B cell (primary cell): ENCODE measurements around the gene PTPN7. TPM values are rescaled to one million over a fixed set of nuclear protein-coding genes. Genes with fewer than 3 reads are reported as not detected.

Experiments used
- ATAC-seq: fragments of 200-7000 bp; cut with Tn5 transposase; one replicate; pipeline ENCODE4 v1.10.0; 2021; ENCODE audit warnings: low read depth, mild to moderate bottlenecking, moderate number of reproducible peaks, moderate library complexity
- CTCF ChIA-PET: fragments of 350-600 bp; sonication (Branson Sonifier 250); formaldehyde crosslinking; loops from one replicate; lab custom pipeline; 2021; ENCODE audit warnings: antibody characterized with exemption, inconsistent platforms; lab: Charles Lee
- POLR2A ChIA-PET: fragments of 350-600 bp; sonication (Branson Sonifier 250); formaldehyde crosslinking; loops from one replicate; lab custom pipeline; 2021; ENCODE audit warnings: antibody characterized with exemption; lab: Charles Lee
- DNase-seq: peaks from one replicate; pipeline ENCODE4 v3.0.0; 2013
- H2AFZ ChIP-seq: 2 replicates; pipeline ENCODE4 v1.6.1; 2012; ENCODE audit warnings: mild to moderate bottlenecking, low read depth, low read length; ENCODE audit not compliant: insufficient read depth, poor library complexity, severe bottlenecking
- H3K27ac ChIP-seq, 2 donors: 1 replicate in 1 of 2; 2 replicates in 1 of 2; pipeline ENCODE4 v1.5.1; 2012 to 2013; ENCODE audit warnings: low read length in 2 of 2, mild to moderate bottlenecking in 2 of 2, moderate library complexity in 1 of 2
- H3K27me3 ChIP-seq, 4 experiments: fragments of 200-600 bp in 1 of 4; sonication (generic) in 1 of 4; replicated peaks in 1 of 4; 1 replicate in 2 of 4; 2 replicates in 2 of 4; pipeline versions ENCODE4 v1.6.1 to v1.7.0; 2013 to 2016; ENCODE audit warnings: low read length in 3 of 4, mild to moderate bottlenecking in 2 of 4, mixed read lengths in 1 of 4, moderate library complexity in 1 of 4; ENCODE audit not compliant: insufficient read depth in 4 of 4, control insufficient read depth in 3 of 4; ENCODE audit errors: control extremely low read depth in 1 of 4
- H3K36me3 ChIP-seq, 2 experiments: replicated peaks in 1 of 2; 1 replicate in 1 of 2; 2 replicates in 1 of 2; pipeline versions ENCODE4 v1.6.1 to v1.7.1; 2013; ENCODE audit warnings: low read length in 1 of 2; ENCODE audit not compliant: insufficient read depth in 2 of 2, control insufficient read depth in 1 of 2; ENCODE audit errors: control extremely low read depth in 1 of 2, extremely low read depth in 1 of 2
- H3K4me1 ChIP-seq, 2 donors: fragments of 200-600 bp in 1 of 2; sonication (generic) in 1 of 2; 1 replicate in 1 of 2; 2 replicates in 1 of 2; pipeline versions ENCODE4 v1.5.1 to v1.6.1; 2013 to 2017; ENCODE audit warnings: low read length in 2 of 2; ENCODE audit not compliant: control insufficient read depth in 2 of 2, insufficient read depth in 2 of 2
- H3K4me2 ChIP-seq: replicated peaks from 2 replicates; pipeline ENCODE3; 2012; ENCODE audit warnings: mild to moderate bottlenecking, low read depth, low read length; ENCODE audit not compliant: poor library complexity, severe bottlenecking
- H3K4me3 ChIP-seq, 5 experiments: fragments of 200-600 bp in 1 of 5; sonication (generic) in 1 of 5; 1 replicate in 3 of 5; 2 replicates in 2 of 5; pipeline versions ENCODE4 v1.5.1 to v1.7.0; 2011 to 2016; ENCODE audit warnings: low read length in 4 of 5, mild to moderate bottlenecking in 4 of 5, low read depth in 2 of 5, control low read depth in 1 of 5, moderate library complexity in 1 of 5; ENCODE audit not compliant: insufficient read depth in 1 of 5; ENCODE audit errors: control extremely low read depth in 1 of 5, extremely low read depth in 1 of 5
- H3K79me2 ChIP-seq: fragments of 200-600 bp; sonication (generic); one replicate; pipeline ENCODE4 v1.6.0; 2016; ENCODE audit warnings: low read length; ENCODE audit not compliant: control insufficient read depth, insufficient read depth
- H3K9ac ChIP-seq: fragments of 200-600 bp; sonication (generic); 2 replicates; pipeline ENCODE4 v1.6.1; 2017; ENCODE audit warnings: mild to moderate bottlenecking, low read length, moderate library complexity
- H3K9me3 ChIP-seq, 3 donors: one replicate each; pipeline versions ENCODE4 v1.6.1 to v1.7.1; 2013; ENCODE audit warnings: low read length in 2 of 3; ENCODE audit not compliant: control insufficient read depth in 2 of 3, insufficient read depth in 1 of 3; ENCODE audit errors: control extremely low read depth in 1 of 3
- H4K20me1 ChIP-seq: 2 replicates; pipeline ENCODE4 v1.6.0; 2012; ENCODE audit warnings: mild to moderate bottlenecking, low read length; ENCODE audit not compliant: insufficient read depth, control insufficient read depth, poor library complexity, severe bottlenecking
- H3K27ac Mint-ChIP-seq: one replicate; pipeline ENCODE4 v1.8.0; 2021; ENCODE audit warnings: mixed read lengths
- H3K27me3 Mint-ChIP-seq: one replicate; pipeline ENCODE4 v1.8.0; 2021; ENCODE audit warnings: mixed read lengths
- H3K4me1 Mint-ChIP-seq: one replicate; pipeline ENCODE4 v1.8.0; 2021; ENCODE audit warnings: mixed read lengths
- H3K4me3 Mint-ChIP-seq: one replicate; pipeline ENCODE4 v1.8.0; 2021; ENCODE audit warnings: mixed read lengths
- H3K9me3 Mint-ChIP-seq: one replicate; pipeline ENCODE4 v1.8.0; 2022; ENCODE audit warnings: mixed read lengths; ENCODE audit not compliant: insufficient read depth
- CTCF ChIP-seq: fragments of 200-600 bp; IDR thresholded peaks from one replicate; pipeline ENCODE4 v1.8.0; 2022; ENCODE audit warnings: antibody characterized with exemption, mild to moderate bottlenecking
- EZH2 ChIP-seq: IDR thresholded peaks from 2 replicates; pipeline ENCODE4 v1.6.1; 2012; ENCODE audit warnings: borderline replicate concordance, low read depth, mild to moderate bottlenecking, moderate library complexity, low read length; ENCODE audit not compliant: insufficient read depth, poor library complexity, severe bottlenecking
- WGBS: methylation state at CpG from one replicate; pipeline ENCODE4 v1.1.5; 2013; ENCODE audit warnings: missing lambda C conversion rate; ENCODE audit not compliant: insufficient coverage; 5-methylcytosine and 5-hydroxymethylcytosine counted together
- intact Hi-C: fragments of 100-400 bp; cut with micrococcal nuclease; formaldehyde crosslinking; loops from one replicate; pipeline ENCODE4 v1.10.0; 2022
- polyA plus RNA-seq: library from polyadenylated mRNA; depleted of rRNA; stranded (reverse); fragments of >200 nt; gene quantifications from 2 replicates; pipeline ENCODE4 v1.2.3, GENCODE V29; 2012
- total RNA-seq, 2 donors: library from RNA; stranded (reverse); fragments of 120-200 nt in 1 of 2; gene quantifications; 1 replicate in 1 of 2; 2 replicates in 1 of 2; pipeline versions ENCODE4 v1.2.3 to v1.2.4, GENCODE V29; 2013 to 2022

Gene PTPN7
- total and polyA plus RNA-seq, 2 donors (not counting 1 experiment from before 2014, with no cell fraction given): 16.0 to 37.5 TPM

GRCh38 chr1:202107321-202107761, 53.1 kb downstream of the PTPN7 start:
- Histone ChIP-seq H3K27me3 (no peaks in the 10 kb centered on the region), H3K4me1 (no peaks in the 10 kb centered on the region), H3K9ac (no peak overlapping the region), H3K79me2 (no peaks in the 10 kb centered on the region), H4K20me1 (no peaks in the 10 kb centered on the region), H3K4me3 (no peak overlapping the region), H3K9me3 (no peaks in the 10 kb centered on the region), H3K36me3 (no peaks in the 10 kb centered on the region), H3K4me2 (no peak overlapping the region), H2AFZ (no peak overlapping the region), H3K27ac (no peak overlapping the region)
- H3K27ac Mint-ChIP-seq: no peak overlapping the region
- H3K9me3 Mint-ChIP-seq: no peaks in the 10 kb centered on the region
- DNase-seq: no peak
- H3K4me3 Mint-ChIP-seq: no peak overlapping the region
- TF ChIP-seq EZH2 (no peak), CTCF (no peak)
- WGBS: 81% methylated on average over 4 of the region's 5 CpGs
- no peaks in the 10 kb centered on the region for H3K4me1 Mint-ChIP-seq
- intact Hi-C loops: no loop called here
- no peak for ATAC-seq
- ChIA-PET CTCF (interaction anchor here (1.7 kb wide), 1 partner anchor 28 kb away, joined by 4 read pairs; no protein-coding TSS in a partner anchor), POLR2A (no interaction called here)
- H3K27me3 Mint-ChIP-seq: peaks cover 6% of the 10 kb centered on the region

- POLR2A ChIA-PET: no interaction called here
- no peaks in the 10 kb centered on the region for H3K4me1 Mint-ChIP-seq
Observed at GRCh38 chr1:202106340-202107254, 53.8 kb downstream of the PTPN7 start.

More at GRCh38 chr1:202106340-202107254, 53.8 kb downstream of the PTPN7 start:
- Histone ChIP-seq H3K4me1 (no peaks in the 10 kb centered on the region), H3K27ac (no peak overlapping the region), H3K4me2 (no peak overlapping the region), H3K36me3 (no peaks in the 10 kb centered on the region), H3K27me3 (no peaks in the 10 kb centered on the region), H3K9me3 (no peaks in the 10 kb centered on the region), H3K9ac (no peak overlapping the region), H2AFZ (no peak overlapping the region), H3K4me3 (no peak overlapping the region), H3K79me2 (no peaks in the 10 kb centered on the region), H4K20me1 (no peaks in the 10 kb centered on the region)
- Mint-ChIP-seq H3K4me3 (no peak overlapping the region), H3K9me3 (no peaks in the 10 kb centered on the region), H3K27me3 (peaks cover 6% of the 10 kb centered on the region), H3K27ac (no peak overlapping the region)
- intact Hi-C loops: no loop called here
- ATAC-seq (no peak), DNase-seq (no peak)
- CTCF ChIA-PET: interaction anchor here (1.7 kb wide), 1 partner anchor 29 kb away, joined by 4 read pairs; no protein-coding TSS in a partner anchor
- no peak for TF ChIP-seq CTCF
- no peak for TF ChIP-seq EZH2
- WGBS: 94% methylated on average over 8 of the region's 10 CpGs
